ENCODE results near the gene NDUFV3.
"Not testable (repeated sequence)": the region's sequence is repeated elsewhere in the genome, so short reads cannot be mapped to it uniquely, and the experiment has no call there.

NDUFV3 gene

GRCh38 chr21:42858185-42858847 lies 34.8 kb upstream of the NDUFV3 start:
- no peak for DNase-seq

DNA sequence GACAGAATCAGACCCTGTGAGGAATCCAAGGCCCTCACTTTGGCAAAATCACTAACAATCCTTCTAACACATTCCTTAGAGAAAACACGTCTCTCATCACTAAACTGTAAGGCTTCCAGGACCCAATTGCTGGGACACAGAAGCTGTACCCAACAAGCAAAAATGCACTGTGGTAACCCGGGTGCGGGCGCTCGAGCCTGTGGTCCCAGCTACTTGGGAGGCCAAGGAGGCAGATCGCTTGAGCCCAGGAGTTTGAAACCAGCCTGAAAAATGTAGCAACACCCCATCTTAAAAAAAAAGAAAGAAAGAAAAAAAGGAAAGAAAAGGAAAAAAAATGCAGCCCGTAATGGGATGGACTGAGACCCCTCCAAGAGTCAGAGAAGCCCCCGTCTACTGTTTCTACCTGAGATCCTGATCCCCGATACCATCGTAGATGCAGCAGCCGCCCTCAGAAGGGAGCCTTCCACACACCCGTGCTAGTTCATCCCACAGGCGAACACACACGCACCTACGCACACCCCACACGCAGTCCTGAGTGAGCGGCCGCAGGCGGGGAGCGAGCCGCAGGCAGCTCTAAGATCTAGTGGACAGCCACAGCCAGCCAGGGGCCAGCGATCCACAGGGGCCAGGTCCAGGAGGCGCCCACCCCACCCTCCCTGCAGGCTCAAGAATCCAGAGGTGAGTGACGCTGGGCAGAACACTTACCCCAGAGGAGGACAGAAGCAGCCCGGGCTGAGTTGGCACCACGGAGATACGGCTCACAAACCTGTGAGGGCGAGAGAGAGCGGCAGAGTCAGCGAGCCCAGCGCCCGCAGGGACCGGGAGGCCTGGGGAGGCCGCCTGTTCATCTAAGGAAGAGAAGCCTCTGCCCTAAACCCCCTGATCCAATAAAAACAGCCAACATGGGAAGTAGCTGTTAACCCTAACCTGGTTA lies 33.9 kb upstream of the NDUFV3 start:
- DNase-seq = no peak

GRCh38 chr21:42859891-42860230 lies 33.2 kb upstream of the NDUFV3 start:
- DNase-seq = no peak

GRCh38 chr21:42860345-42860744 lies 32.8 kb upstream of the NDUFV3 start:
- no peak for DNase-seq

DNA sequence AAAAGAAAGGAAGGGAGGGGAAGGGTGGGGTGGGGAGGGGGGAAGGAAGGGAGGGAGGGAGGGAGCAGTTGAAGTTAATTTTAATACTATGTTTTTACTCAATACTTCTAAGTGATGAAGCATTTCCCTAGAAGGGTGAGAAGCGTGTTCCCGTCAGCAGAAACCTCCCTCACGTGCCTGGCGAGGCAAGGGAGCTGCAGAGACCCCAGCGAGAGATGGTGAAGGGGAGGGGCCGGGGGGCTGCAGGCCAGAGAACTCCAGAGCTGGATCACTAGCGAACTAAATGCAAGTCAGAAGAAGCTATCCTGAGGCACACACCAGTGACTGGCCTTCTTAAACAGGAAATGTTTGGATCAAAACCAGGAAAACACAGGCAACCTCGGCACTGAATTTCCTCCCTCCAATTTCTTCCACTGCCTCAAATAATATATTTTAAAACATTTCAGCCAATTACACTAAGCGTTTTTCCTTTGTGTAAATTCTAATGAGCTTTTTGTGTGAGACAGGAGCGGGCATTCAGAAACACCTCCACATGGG lies 31.7 kb upstream of the NDUFV3 start:
- DNase-seq = no peak

- DNase-seq = no peak
Measured at GRCh38 chr21:42861848-42862400, 31.2 kb upstream of the NDUFV3 start.

GRCh38 chr21:42862774-42863503 lies 30.2 kb upstream of the NDUFV3 start:
- no peak for DNase-seq

GRCh38 chr21:42863504-42863870 lies 29.6 kb upstream of the NDUFV3 start:
- no peak for DNase-seq

GRCh38 chr21:42864286-42864685 lies 28.8 kb upstream of the NDUFV3 start:
- no peak for DNase-seq

GRCh38 chr21:42864815-42865775 lies 28.0 kb upstream of the NDUFV3 start:
- no peak for DNase-seq

DNA sequence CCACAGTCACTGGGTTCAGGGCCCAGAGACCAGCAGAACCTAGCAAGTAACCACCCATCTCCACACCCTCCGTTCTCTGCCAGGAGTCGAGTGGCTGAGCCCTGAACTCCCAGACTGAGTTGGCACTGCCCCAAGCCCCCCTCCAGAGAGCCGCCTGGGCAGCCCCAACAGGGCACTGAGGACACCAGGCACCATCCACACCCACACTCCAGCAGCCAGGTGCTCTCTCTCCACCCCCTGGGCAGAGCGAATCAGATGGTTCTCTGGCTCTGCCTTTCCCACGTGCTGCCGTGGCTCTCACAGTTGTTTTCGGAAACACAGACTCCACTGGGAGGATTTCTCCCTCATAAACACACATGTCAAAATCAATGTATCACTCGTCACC lies 27.3 kb upstream of the NDUFV3 start:
- DNase-seq = no peak

DNA sequence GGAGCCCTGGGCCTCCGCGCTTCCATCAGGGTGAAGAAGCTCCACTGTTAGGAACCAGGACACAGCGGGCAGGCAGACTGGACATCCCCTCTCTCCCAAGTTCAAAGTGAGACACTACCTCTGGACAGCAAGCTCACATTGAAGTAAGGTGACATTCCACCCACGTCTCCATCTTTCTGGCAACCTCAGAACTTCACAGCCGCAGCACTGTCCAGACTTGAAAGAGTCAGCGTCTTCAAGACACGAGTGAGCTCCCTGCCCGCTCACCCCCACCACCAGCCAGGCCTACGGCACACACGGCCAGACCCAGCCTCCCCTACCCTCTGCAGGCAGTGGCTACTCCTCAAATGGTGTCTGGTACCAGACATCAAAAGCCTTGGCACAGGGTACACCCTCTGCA lies 24.9 kb upstream of the NDUFV3 start:
- DNase-seq = no peak

DNA sequence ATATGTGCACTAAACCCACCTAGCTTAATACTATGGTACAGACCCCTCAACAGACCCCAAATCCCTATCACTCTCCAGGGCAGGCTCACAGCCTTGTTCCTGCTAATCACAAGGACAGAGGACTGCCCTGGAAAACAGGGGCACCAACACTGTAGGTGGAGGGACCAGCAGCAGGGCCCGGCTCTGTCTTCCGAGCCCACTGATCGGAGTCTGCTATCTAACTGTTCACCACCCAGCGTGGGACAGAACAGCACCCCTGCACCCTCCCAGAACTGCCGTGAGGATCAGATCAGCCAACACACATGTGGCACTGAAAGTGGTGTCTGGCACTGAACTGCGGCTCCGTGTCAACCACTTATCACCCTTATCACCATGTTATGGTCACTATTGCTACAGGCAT lies 20.0 kb upstream of the NDUFV3 start:
- DNase-seq = no peak

DNA sequence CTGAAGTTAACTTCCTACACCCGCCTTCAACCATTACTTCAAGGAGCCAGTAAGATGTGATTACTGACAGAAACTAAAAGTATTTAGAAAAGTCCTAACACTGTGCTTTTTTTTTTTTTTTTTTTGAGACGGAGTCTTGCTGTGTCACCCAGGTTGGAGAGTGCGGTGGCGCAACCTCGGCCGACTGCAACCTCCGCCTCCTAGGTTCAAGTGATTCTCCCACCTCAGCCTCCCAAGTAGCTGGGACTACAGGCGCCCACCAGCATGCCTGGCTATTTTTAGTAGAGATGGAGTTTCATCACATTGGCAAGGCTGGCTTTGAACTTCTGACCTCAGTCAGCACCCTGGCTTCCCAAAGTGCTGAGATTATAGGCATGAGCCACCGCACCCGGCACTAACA lies 17.3 kb upstream of the NDUFV3 start:
- not testable (repeated sequence) for DNase-seq

DNA sequence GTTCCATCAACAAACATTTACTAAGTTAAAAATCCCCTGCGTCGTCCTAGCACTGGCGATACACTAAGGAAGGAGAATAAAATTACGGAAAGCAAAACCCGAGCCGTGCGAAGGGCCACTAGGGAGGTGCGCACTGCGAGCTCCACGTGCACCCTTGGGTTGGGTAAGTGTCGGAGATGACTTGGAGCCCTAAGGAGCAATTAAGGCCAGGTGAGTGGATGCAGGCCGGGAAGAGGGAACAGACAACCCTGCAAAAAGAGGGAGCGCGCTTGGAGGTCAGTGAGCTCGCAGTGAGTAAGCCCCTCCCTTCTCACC lies 14.5 kb upstream of the NDUFV3 start:
- no peak for DNase-seq

GRCh38 chr21:42878993-42879787 lies 13.9 kb upstream of the NDUFV3 start, which contains the start of gene WDR4:
Gene WDR4 (minus strand): TSS chr21:42879539. CDS start chr21:42879495, 44 bp downstream.
- peak; percentile 98 to 99 for DNase-seq

DNA sequence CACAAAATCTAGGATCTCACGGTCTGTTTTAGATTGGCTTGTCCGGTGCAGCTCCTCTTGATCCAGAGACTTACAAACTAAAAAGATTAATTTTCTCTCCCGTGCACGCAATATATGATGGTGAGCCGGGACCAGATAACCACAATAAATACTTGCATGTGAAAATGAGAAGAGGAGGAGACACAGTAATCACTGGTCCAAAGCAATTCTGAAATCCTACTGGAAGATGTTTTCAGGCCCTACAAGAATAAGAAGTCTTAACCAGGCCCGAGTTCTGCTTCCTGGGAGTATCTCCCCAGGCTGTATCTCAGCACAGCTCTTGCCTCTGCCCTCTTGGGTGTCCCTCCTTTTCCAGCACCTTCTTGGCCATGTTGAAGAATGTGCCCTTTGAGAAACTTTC lies 12.8 kb upstream of the NDUFV3 start:
- no peak for DNase-seq

DNA sequence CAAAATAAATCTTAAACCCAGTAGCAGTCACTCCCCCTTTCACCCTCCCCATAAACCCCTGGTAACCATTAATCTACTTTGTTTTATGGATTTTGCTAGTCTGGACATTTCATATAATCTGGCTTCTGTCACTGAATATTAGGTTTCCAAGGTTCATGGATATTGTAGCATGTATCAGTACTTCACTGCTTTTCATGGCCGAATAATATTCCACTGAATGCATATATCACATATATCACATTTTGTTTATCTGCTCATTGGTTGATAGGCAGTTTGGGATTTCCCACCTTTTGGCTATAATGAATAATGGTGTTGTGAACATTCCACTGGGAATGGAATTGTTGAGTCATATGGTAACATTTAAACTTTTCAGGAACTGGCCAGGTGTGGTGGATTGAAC lies 9.2 kb upstream of the NDUFV3 start:
- DNase-seq = no peak

- DNase-seq = no peak
Measured at GRCh38 chr21:42887326-42887725, 5.8 kb upstream of the NDUFV3 start.

- DNase-seq = no peak
Measured at GRCh38 chr21:42892582-42892930, 553 bp upstream of the NDUFV3 start.

- DNase-seq = no peak
Measured at GRCh38 chr21:42900446-42900845, 7.3 kb downstream of the NDUFV3 start.

All from CD4-positive, alpha-beta T cell treated with Interleukin-4 for 1 hour (primary cell).